NCI-H1092 (cell line): ENCODE data around the gene SH3PXD2A.
"Not testable (repeated sequence)": the region's sequence is repeated elsewhere in the genome, so short reads cannot be mapped to it uniquely, and the experiment has no call there.

Experiments
- DNase-seq: peaks from one replicate; lab custom pipeline; 2025; lab: John Stamatoyannopoulos, UW

Gene SH3PXD2A

DNA sequence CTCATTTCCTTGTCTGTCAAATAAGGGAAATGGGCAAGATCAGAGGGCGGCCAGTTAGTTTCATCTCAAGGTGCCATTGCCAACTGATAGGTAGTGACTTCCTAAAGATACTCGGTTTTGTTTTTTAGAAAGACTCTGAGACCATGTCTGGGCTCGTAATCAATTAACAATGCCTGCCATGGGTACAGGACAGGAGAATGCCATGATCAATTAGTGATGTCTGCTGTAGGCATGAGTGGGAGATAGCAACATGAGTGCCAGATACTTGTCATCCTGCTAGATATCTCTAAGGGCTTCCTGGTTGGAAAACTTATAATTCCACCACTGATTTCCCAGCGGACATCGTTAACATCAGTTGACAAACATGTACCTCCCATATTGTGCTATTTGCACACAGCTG lies 64.8 kb downstream of the SH3PXD2A start:
- DNase-seq: no peak

GRCh38 chr10:103789771-103790201 lies 65.6 kb downstream of the SH3PXD2A start:
- DNase-seq: no peak

DNA sequence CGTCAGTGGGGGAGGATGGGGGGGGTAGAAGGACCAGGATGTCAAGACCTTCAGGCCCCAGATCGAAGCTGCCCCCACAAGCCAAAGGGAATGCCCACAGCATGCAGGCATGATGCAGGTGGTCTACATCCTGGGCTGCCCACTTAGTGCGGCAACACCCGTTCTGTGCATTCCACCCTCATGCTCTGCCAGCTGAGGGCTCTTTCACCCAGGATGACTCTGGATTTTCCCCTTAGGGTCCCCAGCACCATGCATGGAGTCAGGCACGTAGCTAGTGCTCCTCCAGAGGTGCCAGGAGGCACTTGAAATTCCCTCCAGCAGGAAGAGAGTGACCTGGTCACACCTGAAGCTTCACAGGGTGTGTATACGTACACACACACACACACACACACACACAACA lies 66.2 kb downstream of the SH3PXD2A start:
- no peak for DNase-seq

DNA sequence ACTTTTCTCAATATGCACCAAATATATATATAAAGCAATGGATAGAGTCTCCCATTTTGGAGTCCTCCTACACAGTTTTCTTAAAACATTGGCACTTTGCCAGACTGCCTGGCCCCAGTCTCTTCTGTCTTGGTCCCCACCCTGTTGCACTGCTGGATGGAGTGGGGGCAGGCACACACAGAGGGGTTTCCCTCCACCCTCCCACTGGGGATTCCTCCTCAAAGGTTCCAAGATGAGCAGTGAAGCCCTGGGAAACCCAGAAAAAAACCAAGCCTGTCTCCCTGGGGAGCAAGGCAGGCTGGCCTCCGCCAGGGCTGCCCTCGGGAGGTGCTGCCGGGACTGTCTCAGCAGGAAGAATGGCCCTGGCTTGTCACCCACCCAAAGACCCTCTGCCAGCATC lies 68.0 kb downstream of the SH3PXD2A start:
- no peak for DNase-seq

- no peak for DNase-seq
These were observed 69.4 kb downstream of the SH3PXD2A start for GRCh38 chr10:103786020-103786419.

DNA sequence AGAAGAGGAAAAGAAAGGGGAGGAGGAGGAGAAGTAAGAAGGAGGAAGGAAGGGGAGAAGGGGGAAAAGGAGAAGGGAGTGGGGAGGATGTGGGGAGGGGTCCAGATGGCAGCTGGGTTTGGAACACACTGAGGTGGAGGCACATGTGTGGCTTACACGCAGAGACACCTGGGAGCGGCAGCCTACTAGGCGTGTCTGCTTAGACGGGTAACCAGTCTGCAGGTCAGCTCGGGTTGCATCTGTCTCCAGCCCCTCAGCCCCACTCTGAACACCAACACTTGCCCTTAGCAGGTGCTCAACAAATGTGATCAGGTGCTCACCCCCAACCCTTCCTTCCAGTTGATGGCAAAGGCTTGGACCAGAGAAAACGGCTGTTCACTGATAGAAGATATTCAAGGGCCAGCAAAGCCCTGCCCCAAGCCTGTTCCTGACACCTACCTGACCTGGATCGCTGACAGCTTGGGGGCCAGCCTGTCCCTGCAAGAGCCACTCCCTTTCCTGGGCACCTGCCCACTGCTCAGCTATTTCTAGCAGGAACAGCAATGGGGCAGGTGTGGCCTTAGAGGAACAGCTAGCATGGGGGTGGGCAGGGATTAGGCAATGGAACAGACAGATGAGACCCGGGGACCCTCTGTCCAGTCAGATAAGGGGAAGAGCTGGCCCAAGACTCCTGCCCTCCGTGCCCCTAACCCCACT lies 70.5 kb downstream of the SH3PXD2A start:
- no peak for DNase-seq

GRCh38 chr10:103784089-103784488 lies 71.3 kb downstream of the SH3PXD2A start:
- no peak for DNase-seq

DNA sequence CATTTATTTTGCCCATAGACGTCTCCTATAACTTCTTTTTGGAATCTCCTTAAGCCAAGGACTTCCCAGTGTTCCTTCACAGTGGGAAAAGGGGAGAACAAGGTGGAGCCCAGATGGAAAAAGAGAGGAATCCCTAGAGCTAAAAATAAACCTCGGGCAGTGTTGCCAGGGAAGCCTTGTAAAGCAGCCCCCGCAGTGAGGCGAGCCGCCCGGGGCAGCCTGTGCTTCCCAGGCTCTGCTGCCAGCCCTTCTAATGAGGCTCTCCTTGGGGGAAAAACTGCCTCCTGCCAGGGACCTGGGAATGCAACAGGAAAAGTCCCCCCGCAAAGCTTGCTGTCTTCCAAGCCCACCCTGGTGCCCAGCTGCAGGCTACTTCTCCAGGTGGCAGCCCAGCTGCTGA lies 71.7 kb downstream of the SH3PXD2A start:
- DNase-seq: no peak

DNA sequence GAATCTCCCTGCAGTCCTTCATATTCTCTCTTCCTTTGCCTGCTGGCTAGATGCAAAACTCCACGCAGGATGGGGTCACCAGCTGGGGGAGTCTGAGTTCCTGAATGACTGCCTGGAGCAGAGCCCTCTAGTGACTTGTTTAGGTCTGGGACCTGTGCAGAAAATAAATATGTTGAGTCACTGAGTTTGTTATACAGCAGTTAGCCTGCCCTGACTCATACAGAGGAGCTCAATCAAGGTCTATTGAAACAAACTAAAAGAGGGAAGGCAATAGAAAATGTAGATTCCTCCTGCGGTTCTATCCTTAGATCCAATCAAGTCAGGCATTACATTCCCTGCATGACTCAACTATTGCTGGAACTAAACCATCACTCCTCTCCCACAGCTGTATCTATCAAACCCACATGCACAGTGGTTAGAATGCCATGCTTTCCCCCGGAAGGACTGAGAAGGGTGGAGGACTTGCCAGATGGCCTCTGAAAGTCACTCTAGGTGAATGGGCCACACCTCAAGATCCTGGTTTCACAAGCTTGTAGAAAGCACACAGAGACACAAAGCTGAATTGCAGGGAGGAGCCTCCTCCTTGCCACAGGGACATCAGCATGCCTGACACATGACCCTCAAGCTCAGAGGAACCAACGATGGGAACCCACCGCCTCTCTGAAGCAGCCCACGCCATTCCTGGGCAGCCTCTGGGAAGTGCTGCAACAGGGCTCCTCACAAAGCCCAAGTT lies 73.9 kb downstream of the SH3PXD2A start:
- DNase-seq: no peak

- DNase-seq: no peak
These were observed 74.9 kb downstream of the SH3PXD2A start for GRCh38 chr10:103780242-103781149.

GRCh38 chr10:103778358-103779139 lies 76.8 kb downstream of the SH3PXD2A start:
- no peak for DNase-seq

GRCh38 chr10:103776878-103777591 lies 78.3 kb downstream of the SH3PXD2A start:
- no peak for DNase-seq

- DNase-seq: no peak
These were observed 79.6 kb downstream of the SH3PXD2A start for GRCh38 chr10:103775776-103776175.

DNA sequence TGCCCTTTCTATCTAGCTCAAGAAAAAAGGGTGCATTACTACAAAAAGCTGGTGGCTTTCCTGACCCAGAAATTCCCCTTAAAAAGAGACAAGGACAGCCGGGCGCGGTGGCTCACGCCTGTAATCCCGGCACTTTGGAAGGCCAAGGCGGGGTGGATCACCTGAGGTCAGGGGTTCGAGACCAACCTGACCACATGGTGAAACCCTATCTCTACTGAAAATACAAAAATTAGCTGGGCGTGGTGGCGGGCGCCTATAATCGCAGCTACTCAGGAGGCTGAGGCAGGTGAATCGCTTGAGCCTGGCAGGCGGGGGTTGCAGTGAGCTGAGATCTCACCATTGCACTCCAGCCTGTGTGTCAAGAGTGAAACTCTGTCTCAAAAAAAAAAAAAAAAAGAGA lies 82.5 kb downstream of the SH3PXD2A start:
- not testable (repeated sequence) for DNase-seq

GRCh38 chr10:103772096-103772845 lies 83.1 kb downstream of the SH3PXD2A start:
- DNase-seq: no peak

DNA sequence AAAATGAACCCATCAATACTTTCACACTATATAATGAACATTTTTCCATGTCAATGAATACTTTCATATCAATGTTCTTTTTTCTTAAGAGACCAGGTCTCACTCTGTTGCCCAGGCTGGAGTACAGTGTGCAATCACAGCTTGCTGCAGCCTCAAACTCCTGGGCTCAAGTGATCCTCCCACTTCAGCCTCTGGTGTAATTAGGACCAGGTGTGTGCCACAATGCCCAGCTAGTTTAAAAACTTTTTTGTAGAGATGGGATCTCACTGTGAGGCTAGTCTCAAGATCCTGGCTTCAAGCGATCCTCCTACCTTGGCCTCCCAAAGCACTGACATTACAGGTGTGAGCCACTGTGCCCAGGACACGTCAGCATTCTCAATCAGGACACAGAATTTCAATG lies 85.2 kb downstream of the SH3PXD2A start:
- DNase-seq: no peak

DNA sequence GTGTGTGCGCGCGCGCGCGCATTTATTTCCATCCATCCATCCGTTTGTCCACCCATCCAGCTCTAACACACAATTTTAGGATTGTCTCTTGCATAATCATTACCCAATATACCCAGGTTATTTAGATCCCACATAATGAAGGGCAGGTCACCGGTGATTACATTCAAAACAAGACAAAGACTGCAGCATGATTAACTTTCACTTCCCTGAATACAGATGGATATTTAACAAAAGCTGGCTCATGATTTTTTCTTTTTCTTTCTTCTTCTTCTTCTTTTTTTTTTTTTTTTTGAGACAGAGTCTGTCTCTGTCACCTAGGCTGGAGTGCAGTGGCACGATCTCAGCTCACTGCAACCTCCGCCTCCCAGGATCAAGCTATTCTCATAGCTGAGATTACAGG lies 86.2 kb downstream of the SH3PXD2A start:
- DNase-seq: no peak

DNA sequence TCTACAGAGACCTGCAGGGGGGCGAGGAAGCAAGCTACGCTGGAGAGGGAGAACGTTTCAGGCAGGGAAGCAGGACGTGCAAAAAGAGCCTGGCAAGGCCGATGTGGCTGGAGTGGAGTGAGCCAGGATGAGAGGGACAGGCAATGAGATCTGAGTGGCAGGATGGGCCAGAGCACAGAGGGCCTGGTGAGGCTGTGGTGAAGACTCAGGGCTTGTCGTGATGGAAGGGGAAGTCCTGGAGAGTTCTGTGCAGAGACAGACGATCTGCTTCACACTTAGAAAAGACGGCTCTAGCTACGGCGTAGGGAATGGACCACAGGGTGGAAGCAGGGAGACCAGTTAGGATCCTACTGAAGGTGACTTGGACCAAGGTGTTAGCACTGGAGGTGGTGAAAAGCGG lies 87.0 kb downstream of the SH3PXD2A start:
- no peak for DNase-seq

DNA sequence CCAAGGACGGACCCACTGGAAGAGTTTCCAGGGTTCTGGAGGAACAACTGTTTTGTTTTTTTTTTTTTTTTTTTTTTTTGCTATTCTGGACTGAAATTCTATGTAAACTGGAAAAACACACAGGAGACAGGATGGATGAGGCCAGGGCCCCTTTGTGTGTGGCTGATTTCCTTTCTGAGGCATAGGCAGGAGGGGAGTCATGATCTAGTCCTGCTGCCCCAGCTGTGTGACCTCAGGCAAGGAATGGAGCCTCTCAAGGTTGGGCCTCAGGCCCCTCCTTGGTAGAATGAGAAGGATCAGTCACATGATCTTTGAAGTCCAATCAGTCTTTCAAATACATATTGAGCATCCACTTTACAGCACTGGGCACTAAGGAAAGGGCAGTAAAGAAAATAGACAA lies 87.6 kb downstream of the SH3PXD2A start:
- DNase-seq: no peak

DNA sequence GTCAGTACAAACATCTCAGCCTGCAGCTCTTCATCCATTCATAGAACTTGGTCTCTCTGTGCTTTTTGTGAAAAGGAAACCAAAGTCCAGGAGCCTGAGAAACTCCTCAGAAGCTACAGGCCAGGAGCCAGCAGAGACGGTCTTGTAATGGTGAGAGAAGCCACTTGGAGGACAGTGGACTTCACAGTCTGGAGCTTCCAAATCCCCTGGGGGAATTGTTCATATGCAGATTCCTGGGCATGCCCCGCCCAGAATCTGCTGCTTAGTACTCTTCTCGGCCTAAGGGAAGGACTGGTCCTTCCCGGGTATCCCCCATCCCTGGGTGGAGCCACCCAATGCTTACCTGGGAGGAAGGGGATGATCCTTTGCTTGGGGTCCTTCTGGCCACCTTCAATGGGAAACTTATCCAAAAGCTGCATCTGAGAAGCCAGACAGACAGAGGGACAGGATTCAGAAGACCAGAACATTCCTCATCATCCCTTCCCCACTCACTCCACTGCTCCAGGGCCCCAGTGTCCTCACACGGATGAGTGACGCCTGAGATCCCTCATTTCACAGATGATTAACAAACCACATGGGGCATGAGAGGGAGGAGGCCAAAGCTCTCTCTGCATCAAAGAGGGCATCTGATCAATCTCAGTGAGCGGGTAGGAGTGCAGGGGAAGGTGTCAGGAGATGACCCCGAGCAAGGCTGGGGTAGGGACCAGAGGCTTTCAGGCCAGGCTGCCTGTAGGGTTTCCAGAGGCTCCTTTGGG lies 88.4 kb downstream of the SH3PXD2A start:
- DNase-seq: no peak
